ENCODE measurements around the gene HMOX2. TPM values are rescaled to one million over a fixed set of nuclear protein-coding genes. Genes with fewer than 3 reads are reported as not detected.

Gene HMOX2
- 57.4 to 69.7 TPM (median 64.8 TPM) in 5 replicates for total RNA-seq (2022; extraction: Qiagen RNA extraction)

GRCh38 chr16:4475880-4476788, at the start of gene HMOX2:
Gene HMOX2, plus strand, starts transcription at chr16:4476398. Its CDS starts 29,127 bp downstream, at chr16:4505525.

GRCh38 chr16:4474192-4474961, 1.8 kb upstream of the HMOX2 start, which contains the start of gene NMRAL1:
Gene NMRAL1, minus strand, starts transcription at chr16:4474625. Its CDS starts 493 bp downstream, at chr16:4474132.

GRCh38 chr16:4538350-4539235, 62.4 kb downstream of the HMOX2 start, which contains the start of gene CDIP1:
Gene CDIP1, minus strand, starts transcription at chr16:4538773. Its CDS starts 24,643 bp downstream, at chr16:4514130.

GRCh38 chr16:4556112-4556511, 79.9 kb downstream of the HMOX2 start, which contains the start of gene C16orf96:
Gene C16orf96, plus strand, starts transcription at chr16:4556340. Its CDS starts 150 bp downstream, at chr16:4556490.

Other genes with a start within 250 kb of the HMOX2 start
- 0.03 to 0.08 TPM (median 0.06 TPM) in 5 replicates for gene SRL, start 234.3 kb upstream of the HMOX2 start, total RNA-seq (2022; extraction: Qiagen RNA extraction)
- 12.8 to 16.9 TPM (median 14.4 TPM) in 5 replicates for gene TFAP4, start 203.4 kb upstream of the HMOX2 start, total RNA-seq (2022; extraction: Qiagen RNA extraction)
- gene GLIS2, start 160.3 kb upstream of the HMOX2 start, total RNA-seq (2022; extraction: Qiagen RNA extraction): 22.2 to 27.5 TPM (median 25.3 TPM) in 5 replicates
- gene PAM16, start 125.1 kb upstream of the HMOX2 start, total RNA-seq (2022; extraction: Qiagen RNA extraction): 52.1 to 77.7 TPM (median 77.1 TPM) in 5 replicates
- gene VASN, start 104.5 kb upstream of the HMOX2 start, total RNA-seq (2022; extraction: Qiagen RNA extraction): 4.0 to 6.0 TPM (median 5.5 TPM) in 5 replicates
- 13.1 to 18.8 TPM (median 18.2 TPM) in 5 replicates for gene CORO7, start 59.8 kb upstream of the HMOX2 start, total RNA-seq (2022; extraction: Qiagen RNA extraction)
- gene DNAJA3, start 50.5 kb upstream of the HMOX2 start, total RNA-seq (2022; extraction: Qiagen RNA extraction): 67.9 to 70.4 TPM (median 68.8 TPM) in 5 replicates
- gene NMRAL1, start 1.8 kb upstream of the HMOX2 start, total RNA-seq (2022; extraction: Qiagen RNA extraction): 42.5 to 48.7 TPM (median 46.5 TPM) in 5 replicates
- gene CDIP1, start 62.4 kb downstream of the HMOX2 start, total RNA-seq (2022; extraction: Qiagen RNA extraction): 12.7 to 14.8 TPM (median 14.1 TPM) in 5 replicates
- gene C16orf96, start 79.9 kb downstream of the HMOX2 start, total RNA-seq (2022; extraction: Qiagen RNA extraction): 0.05 to 0.08 TPM (median 0.06 TPM) in 4 of 5 replicates, not detected in the other
- 36.7 to 60.9 TPM (median 55.0 TPM) in 5 replicates for gene UBALD1, start 138.5 kb downstream of the HMOX2 start, total RNA-seq (2022; extraction: Qiagen RNA extraction)
- 40.2 to 44.2 TPM (median 42.4 TPM) in 5 replicates for gene MGRN1, start 148.4 kb downstream of the HMOX2 start, total RNA-seq (2022; extraction: Qiagen RNA extraction)
- gene NUDT16L1, start 217.2 kb downstream of the HMOX2 start, total RNA-seq (2022; extraction: Qiagen RNA extraction): 16.6 to 27.4 TPM (median 24.5 TPM) in 5 replicates